HCT116 (cell line): Measurements from ENCODE around the gene CTU2. TPM values are rescaled to one million over a fixed set of nuclear protein-coding genes. Genes with fewer than 3 reads are reported as not detected.

Source experiments
- ATAC-seq: fragments of 200-7000 bp; cut with Tn5 transposase; 2 replicates; pipeline ENCODE4 v1.9.1; 2020; ENCODE audit warnings: mild to moderate bottlenecking, moderate library complexity
- BruUV-seq: library from RNA; stranded (reverse); fragments of 400-500 nt; replicated peaks from 2 replicates; lab custom pipeline; 2021; lab: Mats Ljungman, UMichigan
- CTCF ChIA-PET: fragments of 300-600 bp; sonication (Branson Sonifier 250); formaldehyde crosslinking; loops from one replicate; lab custom pipeline; 2021; ENCODE audit warnings: antibody characterized with exemption; lab: Charles Lee
- POLR2A ChIA-PET: fragments of 300-600, 350-600 bp; sonication (Branson Sonifier 250); formaldehyde crosslinking; loops from one replicate; lab custom pipeline; 2021; ENCODE audit warnings: antibody characterized with exemption; lab: Charles Lee
- RAD21 ChIA-PET, 2 experiments: fragments of 300-600 bp; sonication (Branson Sonifier 250); formaldehyde crosslinking; loops; one replicate each; lab custom pipeline; 2023; ENCODE audit warnings: low total read pairs in 2 of 2; ENCODE audit not compliant: uncharacterized antibody in 2 of 2, unreplicated experiment in 2 of 2, low non-redundant PET in 1 of 2; lab: Charles Lee
- DNase-seq: peaks from one replicate; pipeline ENCODE4 v3.0.0-alpha.2; 2010; ENCODE audit warnings: low read depth, low spot score
- H2AFZ ChIP-seq: fragments of 200-600 bp; shearing (Covaris generic), sonication (generic); 2 replicates; pipeline ENCODE4 v1.6.1; 2017; ENCODE audit warnings: low read depth, mixed run types, mixed read lengths, antibody characterized with exemption, low read length; ENCODE audit not compliant: poor library complexity, severe bottlenecking
- H3K27ac ChIP-seq: 2 replicates; pipeline ENCODE4 v1.5.1; 2012; ENCODE audit warnings: low read depth, low read length
- H3K27me3 ChIP-seq: fragments of 200-600 bp; sonication (generic); 2 replicates; pipeline ENCODE4 v1.6.1; 2016; ENCODE audit warnings: mixed run types, low read length, mixed read lengths; ENCODE audit not compliant: insufficient read depth
- H3K36me3 ChIP-seq, 2 experiments: fragments of 200-500 bp in 1 of 2; fragments of 200-600 bp in 1 of 2; sonication (Bioruptor generic) in 1 of 2; sonication (generic) in 1 of 2; 2 replicates each; pipeline versions ENCODE4 v1.5.1 to v1.6.1; 2014 to 2016; ENCODE audit warnings: low read length in 2 of 2, inconsistent platforms in 1 of 2, mixed read lengths in 1 of 2, mixed run types in 1 of 2; ENCODE audit not compliant: insufficient read depth in 2 of 2, control insufficient read depth in 1 of 2
- H3K4me1 ChIP-seq, 2 experiments: fragments of 200-600 bp in 1 of 2; sonication (generic) in 1 of 2; 2 replicates each; pipeline versions ENCODE4 v1.5.1 to v1.6.1; 2012 to 2017; ENCODE audit warnings: low read length in 2 of 2, inconsistent platforms in 1 of 2, mild to moderate bottlenecking in 1 of 2, mixed read lengths in 1 of 2, mixed run types in 1 of 2, moderate library complexity in 1 of 2; ENCODE audit not compliant: insufficient read depth in 2 of 2, control insufficient read depth in 1 of 2
- H3K4me2 ChIP-seq: fragments of 200-600 bp; sonication (generic); 2 replicates; pipeline ENCODE4 v1.6.1; 2017; ENCODE audit warnings: mixed run types, low read length, mixed read lengths
- H3K4me3 ChIP-seq, 2 experiments: fragments of 200-600 bp in 1 of 2; sonication (generic) in 1 of 2; replicated peaks in 1 of 2; 2 replicates each; pipeline ENCODE4 v1.5.1; 2011 to 2016; ENCODE audit warnings: low read length in 2 of 2, control low read depth in 1 of 2, low read depth in 1 of 2, mild to moderate bottlenecking in 1 of 2, mixed read lengths in 1 of 2, mixed run types in 1 of 2
- H3K79me2 ChIP-seq: fragments of 200-600 bp; sonication (generic); 2 replicates; pipeline ENCODE4 v1.6.1; 2017; ENCODE audit warnings: mild to moderate bottlenecking, mixed run types, low read length, moderate library complexity, mixed read lengths; ENCODE audit not compliant: insufficient read depth
- H3K9ac ChIP-seq: fragments of 200-600 bp; sonication (generic); 2 replicates; pipeline ENCODE4 v1.6.1; 2016; ENCODE audit warnings: low read length, mixed read lengths
- H3K9me2 ChIP-seq: fragments of 200-600 bp; sonication (generic), shearing (Covaris generic); 2 replicates; pipeline ENCODE4 v1.6.1; 2017; ENCODE audit warnings: mixed run types, mild to moderate bottlenecking, moderate library complexity; ENCODE audit not compliant: insufficient read depth
- H3K9me3 ChIP-seq, 2 experiments: fragments of 200-500 bp in 1 of 2; fragments of 200-600 bp in 1 of 2; sonication (Bioruptor generic) in 1 of 2; sonication (generic) in 1 of 2; 2 replicates each; pipeline ENCODE4 v1.6.1; 2014 to 2017; ENCODE audit warnings: low read length in 2 of 2, mixed read lengths in 2 of 2, inconsistent platforms in 1 of 2, low read depth in 1 of 2, mild to moderate bottlenecking in 1 of 2, mixed run types in 1 of 2, moderate library complexity in 1 of 2; ENCODE audit not compliant: control insufficient read depth in 1 of 2, insufficient read depth in 1 of 2
- H4K20me1 ChIP-seq: fragments of 200-600 bp; sonication (generic), shearing (Covaris generic); 2 replicates; pipeline ENCODE4 v1.6.1; 2017; ENCODE audit warnings: mixed run types, mild to moderate bottlenecking, moderate library complexity; ENCODE audit not compliant: insufficient read depth
- CTCF ChIP-seq, 3 experiments: fragments of 200-600 bp in 1 of 3; sonication (generic) in 1 of 3; IDR thresholded peaks in 2 of 3; conservative IDR thresholded peaks in 1 of 3; 2 replicates each; pipeline ENCODE4 v1.5.1; 2012 to 2017; ENCODE audit warnings: low read depth in 2 of 3, low read length in 2 of 3, antibody characterized with exemption in 1 of 3, borderline replicate concordance in 1 of 3, control low read depth in 1 of 3, mild to moderate bottlenecking in 1 of 3, mixed read lengths in 1 of 3, mixed run types in 1 of 3, moderate library complexity in 1 of 3; ENCODE audit not compliant: insufficient read depth in 1 of 3
- ELF1 ChIP-seq: IDR thresholded peaks from 2 replicates; pipeline ENCODE4 v1.6.1; 2012; ENCODE audit warnings: low read depth, borderline replicate concordance
- JUND ChIP-seq: IDR thresholded peaks from 2 replicates; pipeline ENCODE4 v1.6.1; 2012
- POLR2AphosphoS5 ChIP-seq: IDR thresholded peaks from 2 replicates; pipeline ENCODE4 v1.6.1; 2011; ENCODE audit warnings: mild to moderate bottlenecking, low read depth, low read length, moderate library complexity
- ZBTB33 ChIP-seq: IDR thresholded peaks from 2 replicates; pipeline ENCODE4 v1.6.1; 2011; ENCODE audit warnings: mild to moderate bottlenecking, low read length, moderate library complexity; ENCODE audit not compliant: insufficient replicate concordance; ENCODE audit errors: extremely low read depth
- intact Hi-C: fragments of 100-400 bp; cut with micrococcal nuclease; formaldehyde crosslinking; loops from 2 replicates; pipeline ENCODE4 v1.10.0; 2022
- total RNA-seq: library from RNA; stranded (reverse); gene quantifications from one replicate; pipeline ENCODE4 v1.2.1, GENCODE V29; 2021; ENCODE audit not compliant: unreplicated experiment

CTU2 gene
- total RNA-seq, 1 experiment from 2014 or later, result 71.3 TPM

GRCh38 chr16:88719267-88719932 is 13.1 kb downstream of the CTU2 start:
- intact Hi-C loops, result no loop called here
- Histone ChIP-seq H3K4me2 (no peak overlapping the region), H2AFZ (no peak overlapping the region), H3K9me2 (no peaks in the 10 kb centered on the region), H3K79me2 (no peaks in the 10 kb centered on the region), H3K4me1 (peaks cover 0 to under 1% of the 10 kb centered on the region in 2 experiments; a peak in 1 of 4 replicates), H3K27me3 (no peaks in the 10 kb centered on the region), H3K27ac (no peak overlapping the region), H3K9ac (no peak overlapping the region), H3K36me3 (peaks cover 69 to 90% of the 10 kb centered on the region in 2 experiments; a peak in 3 of 4 replicates), H3K4me3 (no peak overlapping the region), H4K20me1 (0 out of 2 replicates have a peak, but pooled peaks cover 3% of the 10 kb centered on the region), H3K9me3 (no peaks in the 10 kb centered on the region)
- no TSS peak for BruUV-seq
- CTCF ChIA-PET, result interaction anchor here (1.0 kb wide), 1 partner anchor 18 kb away, joined by 3 read pairs; no protein-coding TSS in a partner anchor
- TF ChIP-seq CTCF (IDR thresholded peaks at IDR 0.05 in 2 of 3, conservative IDR thresholded peaks at IDR 0.05 in 1 of 3; ENCODE audit: borderline replicate concordance in 1 of 3, insufficient read depth in 1 of 3, low read depth in 2 of 3, low read length in 2 of 3) (no peak), ZBTB33 (no peak), ELF1 (no peak), JUND (no peak), POLR2AphosphoS5 (no peak)
- RAD21 ChIA-PET, result no interaction called here
- POLR2A ChIA-PET, result no interaction called here
- no peak for ATAC-seq
- DNase-seq, result no peak
